HG02938 (cell line): ENCODE data around the gene SPATA21.

ENCODE experiments used
- ATAC-seq: cut with Tn5 transposase; IDR thresholded peaks from one replicate; pipeline ENCODE4 v1.9.1; 2021; ENCODE audit warnings: mild to moderate bottlenecking, moderate library complexity; ENCODE audit not compliant: unreplicated experiment

Gene SPATA21

GRCh38 chr1:16451841-16452528, 14.8 kb upstream of the SPATA21 start:
- no peak for ATAC-seq

GRCh38 chr1:16450863-16451481, 13.7 kb upstream of the SPATA21 start:
- no peak for ATAC-seq

GRCh38 chr1:16449666-16450065, 12.4 kb upstream of the SPATA21 start:
- no peak for ATAC-seq

GRCh38 chr1:16449065-16449464, 11.8 kb upstream of the SPATA21 start:
- no peak for ATAC-seq

GRCh38 chr1:16447641-16448040, 10.4 kb upstream of the SPATA21 start:
- no peak for ATAC-seq

- ATAC-seq = no peak
These were observed 8.9 kb upstream of the SPATA21 start for GRCh38 chr1:16446116-16446515.

GRCh38 chr1:16445052-16445451, 7.8 kb upstream of the SPATA21 start:
- ATAC-seq = no peak

GRCh38 chr1:16443975-16444770, 6.9 kb upstream of the SPATA21 start:
- no peak for ATAC-seq

- no peak for ATAC-seq
These were observed 5.7 kb upstream of the SPATA21 start for GRCh38 chr1:16442941-16443340.

- no peak for ATAC-seq
These were observed 5.0 kb upstream of the SPATA21 start for GRCh38 chr1:16442265-16442664.

- peak; percentile 8 for ATAC-seq
These were observed 4.0 kb upstream of the SPATA21 start for GRCh38 chr1:16441282-16441665.

- peak; percentile 73 for ATAC-seq
These were observed 3.5 kb upstream of the SPATA21 start, which contains the start of gene NECAP2 for GRCh38 chr1:16440470-16441281. Gene NECAP2 (plus strand): TSS chr1:16440724. CDS start chr1:16440762, 38 bp downstream.

GRCh38 chr1:16440131-16440469, 2.9 kb upstream of the SPATA21 start:
- peak; percentile 19 for ATAC-seq

- ATAC-seq = no peak
These were observed 1.7 kb upstream of the SPATA21 start for GRCh38 chr1:16438924-16439323.

- ATAC-seq = no peak
These were observed 1.3 kb upstream of the SPATA21 start for GRCh38 chr1:16438516-16438915.

GRCh38 chr1:16434501-16434900, 2.7 kb downstream of the SPATA21 start:
- ATAC-seq = no peak

- no peak for ATAC-seq
These were observed 3.2 kb downstream of the SPATA21 start for GRCh38 chr1:16434007-16434406.

- ATAC-seq = no peak
These were observed 4.2 kb downstream of the SPATA21 start for GRCh38 chr1:16433030-16433429.

- no peak for ATAC-seq
These were observed 6.6 kb downstream of the SPATA21 start for GRCh38 chr1:16430606-16431005.

GRCh38 chr1:16425125-16426025, 11.8 kb downstream of the SPATA21 start:
- ATAC-seq = no peak
